A673 (cell line): ENCODE measurements around the gene PTPN22. TPM values are rescaled to one million over a fixed set of nuclear protein-coding genes. Genes with fewer than 3 reads are reported as not detected.

ENCODE experiments used
- BruUV-seq: library from RNA; stranded (reverse); fragments of 400-500 nt; replicated peaks from 2 replicates; lab custom pipeline; 2021; lab: Mats Ljungman, UMichigan
- CTCF ChIA-PET: fragments of 300-600 bp; sonication (Branson Sonifier 250); formaldehyde crosslinking; loops from one replicate; lab custom pipeline; 2022; ENCODE audit warnings: antibody characterized with exemption; lab: Charles Lee
- POLR2A ChIA-PET: fragments of 300-600 bp; sonication (Branson Sonifier 250); formaldehyde crosslinking; loops from one replicate; lab custom pipeline; 2022; ENCODE audit warnings: antibody characterized with exemption; ENCODE audit not compliant: low non-redundant PET; lab: Charles Lee
- DNase-seq: peaks from one replicate; pipeline ENCODE4 v3.0.0-alpha.2; 2015; ENCODE audit warnings: low spot score
- H3K27ac ChIP-seq: fragments of 200-600 bp; sonication (generic); 2 replicates; pipeline ENCODE4 v1.5.1; 2016; ENCODE audit warnings: mixed run types, low read depth, mild to moderate bottlenecking, mixed read lengths, antibody characterized with exemption, low read length; ENCODE audit not compliant: poor library complexity, severe bottlenecking
- H3K27me3 ChIP-seq: fragments of 200-600 bp; sonication (generic); replicated peaks from 2 replicates; pipeline ENCODE4 v1.6.1; 2017; ENCODE audit warnings: mixed run types, low read depth, mild to moderate bottlenecking, mixed read lengths, antibody characterized with exemption, low read length; ENCODE audit not compliant: insufficient read depth, poor library complexity
- H3K36me3 ChIP-seq: fragments of 200-600 bp; sonication (generic); 2 replicates; pipeline ENCODE4 v1.6.1; 2016; ENCODE audit warnings: mixed run types, mild to moderate bottlenecking, mixed read lengths, antibody characterized with exemption, low read length; ENCODE audit not compliant: insufficient read depth, poor library complexity, severe bottlenecking
- H3K4me1 ChIP-seq: fragments of 200-600 bp; sonication (generic); 2 replicates; pipeline ENCODE4 v1.6.1; 2017; ENCODE audit warnings: mixed run types, mild to moderate bottlenecking, mixed read lengths, antibody characterized with exemption, low read length; ENCODE audit not compliant: insufficient read depth, poor library complexity, severe bottlenecking
- H3K4me3 ChIP-seq: fragments of 200-600 bp; sonication (generic); 2 replicates; pipeline ENCODE4 v1.5.1; 2016; ENCODE audit warnings: low read depth, mixed run types, mild to moderate bottlenecking, mixed read lengths, low read length; ENCODE audit not compliant: poor library complexity, severe bottlenecking
- H3K9me3 ChIP-seq: fragments of 200-600 bp; sonication (generic); 2 replicates; pipeline ENCODE4 v1.6.1; 2016; ENCODE audit warnings: mixed run types, low read depth, mild to moderate bottlenecking, mixed read lengths, antibody characterized with exemption, low read length; ENCODE audit not compliant: poor library complexity, severe bottlenecking
- EZH2 ChIP-seq: fragments of 200-600 bp; sonication (generic); IDR thresholded peaks from 2 replicates; pipeline ENCODE4 v1.6.1; 2017; ENCODE audit warnings: borderline replicate concordance, low read depth, mild to moderate bottlenecking, mixed read lengths, antibody characterized with exemption, low read length; ENCODE audit not compliant: poor library complexity, severe bottlenecking
- intact Hi-C: fragments of 100-400 bp; cut with micrococcal nuclease; formaldehyde crosslinking; loops from one replicate; pipeline ENCODE4 v1.10.0; 2022; ENCODE audit not compliant: unreplicated experiment
- total RNA-seq: library from RNA; stranded (reverse); gene quantifications from 2 replicates; pipeline ENCODE4 v1.2.3, GENCODE V29; 2021
- TF ChIP-seq, protein P1 (sequence below): fragments of 300-800, 200-600 bp; sonication (generic); conservative IDR thresholded peaks from 2 replicates; pipeline ENCODE4 v1.5.1; 2017; ENCODE audit warnings: low read depth, mild to moderate bottlenecking, antibody characterized with exemption, low read length, moderate library complexity, mixed read lengths

The PTPN22 gene
- total RNA-seq, 1 experiment from 2014 or later: 0.26 TPM

DNA sequence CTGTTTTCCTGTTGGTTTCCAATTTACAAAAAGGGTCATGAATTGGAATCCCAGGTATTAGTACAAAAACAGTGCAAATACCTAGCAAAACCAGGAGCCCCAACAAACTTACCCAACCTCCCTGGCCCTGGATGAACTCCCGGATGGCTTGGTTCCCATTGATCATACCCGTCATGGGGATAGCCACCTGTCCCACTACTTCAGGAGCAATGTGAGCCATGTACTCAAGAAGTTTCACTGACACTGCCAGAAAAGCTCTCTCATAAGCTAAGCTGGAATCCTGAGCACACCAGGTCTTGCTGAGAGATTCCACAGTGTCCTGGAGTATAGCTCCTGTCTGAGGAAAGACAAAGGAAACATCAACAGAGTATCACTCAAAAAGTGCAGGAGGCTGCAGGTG lies 10.1 kb upstream of the PTPN22 start:
- Histone ChIP-seq H3K4me3 (no peak overlapping the region), H3K4me1 (no peaks in the 10 kb centered on the region), H3K36me3 (no peaks in the 10 kb centered on the region), H3K9me3 (no peaks in the 10 kb centered on the region), H3K27ac (no peak overlapping the region), H3K27me3 (no peaks in the 10 kb centered on the region)
- POLR2A ChIA-PET: no interaction called here
- no peak for TF ChIP-seq EZH2
- TF ChIP-seq, protein P1, sequence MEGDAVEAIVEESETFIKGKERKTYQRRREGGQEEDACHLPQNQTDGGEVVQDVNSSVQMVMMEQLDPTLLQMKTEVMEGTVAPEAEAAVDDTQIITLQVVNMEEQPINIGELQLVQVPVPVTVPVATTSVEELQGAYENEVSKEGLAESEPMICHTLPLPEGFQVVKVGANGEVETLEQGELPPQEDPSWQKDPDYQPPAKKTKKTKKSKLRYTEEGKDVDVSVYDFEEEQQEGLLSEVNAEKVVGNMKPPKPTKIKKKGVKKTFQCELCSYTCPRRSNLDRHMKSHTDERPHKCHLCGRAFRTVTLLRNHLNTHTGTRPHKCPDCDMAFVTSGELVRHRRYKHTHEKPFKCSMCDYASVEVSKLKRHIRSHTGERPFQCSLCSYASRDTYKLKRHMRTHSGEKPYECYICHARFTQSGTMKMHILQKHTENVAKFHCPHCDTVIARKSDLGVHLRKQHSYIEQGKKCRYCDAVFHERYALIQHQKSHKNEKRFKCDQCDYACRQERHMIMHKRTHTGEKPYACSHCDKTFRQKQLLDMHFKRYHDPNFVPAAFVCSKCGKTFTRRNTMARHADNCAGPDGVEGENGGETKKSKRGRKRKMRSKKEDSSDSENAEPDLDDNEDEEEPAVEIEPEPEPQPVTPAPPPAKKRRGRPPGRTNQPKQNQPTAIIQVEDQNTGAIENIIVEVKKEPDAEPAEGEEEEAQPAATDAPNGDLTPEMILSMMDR: no peak
- intact Hi-C loops: no loop called here
- BruUV-seq: no TSS peak
- CTCF ChIA-PET: no interaction called here
- DNase-seq: no peak

- no peaks in the 10 kb centered on the region for H3K27me3 ChIP-seq
- H3K4me3 ChIP-seq: no peak overlapping the region
- no peaks in the 10 kb centered on the region for H3K36me3 ChIP-seq
- H3K4me1 ChIP-seq: no peaks in the 10 kb centered on the region
- ChIA-PET CTCF (no interaction called here), POLR2A (no interaction called here)
- H3K27ac ChIP-seq: no peak overlapping the region
- H3K9me3 ChIP-seq: no peaks in the 10 kb centered on the region
- DNase-seq: no peak
- no TSS peak for BruUV-seq
- TF ChIP-seq, protein P1: no peak
- no peak for TF ChIP-seq EZH2
- intact Hi-C loops: no loop called here
These were observed 8.2 kb upstream of the PTPN22 start for GRCh38 chr1:113879739-113880038.

- BruUV-seq: no TSS peak
- Histone ChIP-seq H3K27ac (no peak overlapping the region), H3K27me3 (no peaks in the 10 kb centered on the region), H3K9me3 (no peaks in the 10 kb centered on the region), H3K4me1 (no peaks in the 10 kb centered on the region), H3K4me3 (no peak overlapping the region), H3K36me3 (no peaks in the 10 kb centered on the region)
- intact Hi-C loops: no loop called here
- no peak for TF ChIP-seq EZH2
- TF ChIP-seq, protein P1: no peak
- no peak for DNase-seq
- ChIA-PET CTCF (no interaction called here), POLR2A (interaction anchor here (0.6 kb wide), 1 partner anchor 204 kb away, joined by 3 read pairs; no protein-coding TSS in a partner anchor)
These were observed 4.7 kb upstream of the PTPN22 start for GRCh38 chr1:113876176-113876575.
